LoVo (cell line): ENCODE data around the gene PFKP.
"Not testable (repeated sequence)": the region's sequence is repeated elsewhere in the genome, so short reads cannot be mapped to it uniquely, and the experiment has no call there.

Experiments used
- DNase-seq: peaks from one replicate; pipeline ENCODE4 v3.0.0-alpha.2; 2016; ENCODE audit warnings: low spot score

Gene PFKP

GRCh38 chr10:3099291-3100092, 32.1 kb downstream of the PFKP start:
- no peak for DNase-seq

- no peak for DNase-seq
These were observed 32.9 kb downstream of the PFKP start for GRCh38 chr10:3100093-3100792.

GRCh38 chr10:3100856-3101640, 33.7 kb downstream of the PFKP start:
- DNase-seq: no peak

GRCh38 chr10:3102720-3103427, 35.5 kb downstream of the PFKP start:
- no peak for DNase-seq

- no peak for DNase-seq
These were observed 36.3 kb downstream of the PFKP start for GRCh38 chr10:3103646-3104045.

- DNase-seq: no peak
These were observed 37.0 kb downstream of the PFKP start for GRCh38 chr10:3104251-3104918.

- DNase-seq: no peak
These were observed 37.8 kb downstream of the PFKP start for GRCh38 chr10:3105166-3105565.

- DNase-seq: no peak
These were observed 38.6 kb downstream of the PFKP start for GRCh38 chr10:3105905-3106304.

- not testable (repeated sequence) for DNase-seq
These were observed 39.0 kb downstream of the PFKP start for GRCh38 chr10:3106328-3106727.

GRCh38 chr10:3106928-3107425, 39.6 kb downstream of the PFKP start:
- DNase-seq: no peak

GRCh38 chr10:3107426-3107961, 40.1 kb downstream of the PFKP start:
- DNase-seq: no peak

- no peak for DNase-seq
These were observed 40.7 kb downstream of the PFKP start for GRCh38 chr10:3108033-3108432.

GRCh38 chr10:3108575-3109105, 41.3 kb downstream of the PFKP start:
- DNase-seq: no peak

- no peak for DNase-seq
These were observed 41.8 kb downstream of the PFKP start for GRCh38 chr10:3109196-3109595.

- no peak for DNase-seq
These were observed 42.3 kb downstream of the PFKP start for GRCh38 chr10:3109633-3110032.

- DNase-seq: no peak
These were observed 43.7 kb downstream of the PFKP start for GRCh38 chr10:3110782-3111620.

- no peak for DNase-seq
These were observed 44.3 kb downstream of the PFKP start for GRCh38 chr10:3111621-3112163.

- DNase-seq: no peak
These were observed 46.0 kb downstream of the PFKP start for GRCh38 chr10:3113343-3113720.

GRCh38 chr10:3115685-3116084, 48.3 kb downstream of the PFKP start:
- DNase-seq: no peak
